AG10803 (cell line): ENCODE results near the gene FAT1.

Experiments
- DNase-seq: peaks from one replicate; pipeline ENCODE4 v3.0.0; 2010; ENCODE audit warnings: low read depth
- H3K4me3 ChIP-seq: 2 replicates; pipeline ENCODE4 v1.5.1; 2011; ENCODE audit warnings: mild to moderate bottlenecking, low read length, control low read depth
- CTCF ChIP-seq: conservative IDR thresholded peaks from 2 replicates; pipeline ENCODE4 v1.5.1; 2011; ENCODE audit warnings: mild to moderate bottlenecking, low read length, control low read depth, inconsistent platforms

The FAT1 gene

GRCh38 chr4:186602978-186603377 lies 120.7 kb downstream of the FAT1 start:
- H3K4me3 ChIP-seq, result no peak overlapping the region
- TF ChIP-seq CTCF, result no peak
- DNase-seq, result no peak

GRCh38 chr4:186599483-186599882 lies 124.2 kb downstream of the FAT1 start:
- no peak overlapping the region for H3K4me3 ChIP-seq

GRCh38 chr4:186598686-186599085 lies 125.0 kb downstream of the FAT1 start:
- TF ChIP-seq CTCF, result no peak
- no peak for DNase-seq

More at GRCh38 chr4:186599483-186599882, 124.2 kb downstream of the FAT1 start:
- TF ChIP-seq CTCF, result no peak
- no peak for DNase-seq

GRCh38 chr4:186596850-186597390 lies 126.7 kb downstream of the FAT1 start:
- no peak overlapping the region for H3K4me3 ChIP-seq
- no peak for DNase-seq
- no peak for TF ChIP-seq CTCF

More at GRCh38 chr4:186598686-186599085, 125.0 kb downstream of the FAT1 start:
- no peak overlapping the region for H3K4me3 ChIP-seq

- DNase-seq, result no peak
- TF ChIP-seq CTCF, result no peak
- H3K4me3 ChIP-seq, result no peak overlapping the region
Observed at GRCh38 chr4:186596346-186596745, 127.3 kb downstream of the FAT1 start.

- DNase-seq, result no peak
- TF ChIP-seq CTCF, result no peak
- H3K4me3 ChIP-seq, result no peak overlapping the region
Observed at GRCh38 chr4:186593587-186593973, 130.1 kb downstream of the FAT1 start.

GRCh38 chr4:186592966-186593586 lies 130.6 kb downstream of the FAT1 start:
- no peak for TF ChIP-seq CTCF
- H3K4me3 ChIP-seq, result no peak overlapping the region
- peak; percentile 61 for DNase-seq
